NK-92 treated with Interleukin-12 subunit alpha and Interleukin-12 subunit beta, amount 100 ng/mL, for 24 hours (cell line): ENCODE measurements around the gene RAPGEF6.
"Not testable (repeated sequence)": the region's sequence is repeated elsewhere in the genome, so short reads cannot be mapped to it uniquely, and the experiment has no call there.

Experiments
- DNase-seq: peaks from one replicate; lab custom pipeline; 2025; lab: John Stamatoyannopoulos, UW

Gene RAPGEF6, protein sequence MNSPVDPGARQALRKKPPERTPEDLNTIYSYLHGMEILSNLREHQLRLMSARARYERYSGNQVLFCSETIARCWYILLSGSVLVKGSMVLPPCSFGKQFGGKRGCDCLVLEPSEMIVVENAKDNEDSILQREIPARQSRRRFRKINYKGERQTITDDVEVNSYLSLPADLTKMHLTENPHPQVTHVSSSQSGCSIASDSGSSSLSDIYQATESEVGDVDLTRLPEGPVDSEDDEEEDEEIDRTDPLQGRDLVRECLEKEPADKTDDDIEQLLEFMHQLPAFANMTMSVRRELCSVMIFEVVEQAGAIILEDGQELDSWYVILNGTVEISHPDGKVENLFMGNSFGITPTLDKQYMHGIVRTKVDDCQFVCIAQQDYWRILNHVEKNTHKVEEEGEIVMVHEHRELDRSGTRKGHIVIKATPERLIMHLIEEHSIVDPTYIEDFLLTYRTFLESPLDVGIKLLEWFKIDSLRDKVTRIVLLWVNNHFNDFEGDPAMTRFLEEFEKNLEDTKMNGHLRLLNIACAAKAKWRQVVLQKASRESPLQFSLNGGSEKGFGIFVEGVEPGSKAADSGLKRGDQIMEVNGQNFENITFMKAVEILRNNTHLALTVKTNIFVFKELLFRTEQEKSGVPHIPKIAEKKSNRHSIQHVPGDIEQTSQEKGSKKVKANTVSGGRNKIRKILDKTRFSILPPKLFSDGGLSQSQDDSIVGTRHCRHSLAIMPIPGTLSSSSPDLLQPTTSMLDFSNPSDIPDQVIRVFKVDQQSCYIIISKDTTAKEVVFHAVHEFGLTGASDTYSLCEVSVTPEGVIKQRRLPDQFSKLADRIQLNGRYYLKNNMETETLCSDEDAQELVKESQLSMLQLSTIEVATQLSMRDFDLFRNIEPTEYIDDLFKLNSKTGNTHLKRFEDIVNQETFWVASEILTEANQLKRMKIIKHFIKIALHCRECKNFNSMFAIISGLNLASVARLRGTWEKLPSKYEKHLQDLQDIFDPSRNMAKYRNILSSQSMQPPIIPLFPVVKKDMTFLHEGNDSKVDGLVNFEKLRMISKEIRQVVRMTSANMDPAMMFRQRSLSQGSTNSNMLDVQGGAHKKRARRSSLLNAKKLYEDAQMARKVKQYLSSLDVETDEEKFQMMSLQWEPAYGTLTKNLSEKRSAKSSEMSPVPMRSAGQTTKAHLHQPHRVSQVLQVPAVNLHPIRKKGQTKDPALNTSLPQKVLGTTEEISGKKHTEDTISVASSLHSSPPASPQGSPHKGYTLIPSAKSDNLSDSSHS (N-terminal part only)

DNA sequence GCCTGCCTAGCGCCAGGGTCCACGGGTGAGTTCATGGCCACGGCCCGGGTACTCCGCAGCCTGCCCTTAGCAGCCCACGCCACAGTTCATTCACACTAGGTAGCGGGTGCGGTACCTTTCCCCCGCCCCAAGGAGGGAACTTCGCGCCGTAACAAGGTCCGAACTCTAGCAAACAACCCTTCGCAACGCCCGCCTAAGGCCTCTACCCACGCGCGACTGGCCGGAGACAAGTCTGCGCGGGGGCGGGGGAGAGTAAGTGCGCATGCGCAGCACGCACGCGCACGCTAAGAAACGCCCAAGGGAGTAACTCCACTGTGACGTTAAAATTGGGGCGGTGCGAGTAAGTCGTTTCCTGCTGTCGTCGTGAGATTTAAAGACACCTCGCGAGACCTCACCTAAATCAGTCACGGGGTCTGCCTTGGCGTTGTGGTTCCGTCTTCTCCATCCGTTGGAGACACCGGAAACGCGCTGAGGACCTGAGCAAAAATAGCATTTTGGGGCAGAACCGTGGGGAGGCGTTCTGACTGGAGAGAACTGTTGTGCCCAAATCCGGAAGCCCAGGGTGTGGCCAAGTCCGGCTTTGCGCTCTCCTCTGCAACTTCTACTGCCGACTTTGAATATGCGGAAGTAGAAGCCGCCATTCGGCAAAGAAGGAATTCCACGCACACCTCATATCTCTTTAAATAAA lies at the start of gene RAPGEF6:
TSS of gene RAPGEF6 (minus strand) at position 234 of the 688 bp plus-strand sequence. CDS start at position 35, 199 bp downstream.
- peak; percentile 98 for DNase-seq

DNA sequence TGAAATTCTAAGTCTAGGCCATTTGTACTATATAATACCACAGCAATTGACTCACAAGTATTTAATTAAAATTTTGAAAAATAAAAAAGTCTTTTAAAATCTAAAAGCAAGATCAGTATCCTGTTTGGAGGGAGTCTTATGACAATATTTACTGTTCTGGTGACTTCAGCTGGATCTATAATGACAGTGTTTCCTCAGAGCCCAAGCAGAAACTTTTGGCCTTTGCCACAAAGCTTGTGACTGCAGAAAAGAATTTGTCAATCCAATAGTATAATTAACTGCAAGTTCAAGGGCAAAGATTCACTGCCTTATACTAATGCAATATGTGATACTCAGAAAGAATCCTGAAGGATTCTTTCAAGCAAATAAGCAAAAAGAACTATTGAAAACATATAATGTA lies 49.6 kb upstream of the RAPGEF6 start:
- no peak for DNase-seq

DNA sequence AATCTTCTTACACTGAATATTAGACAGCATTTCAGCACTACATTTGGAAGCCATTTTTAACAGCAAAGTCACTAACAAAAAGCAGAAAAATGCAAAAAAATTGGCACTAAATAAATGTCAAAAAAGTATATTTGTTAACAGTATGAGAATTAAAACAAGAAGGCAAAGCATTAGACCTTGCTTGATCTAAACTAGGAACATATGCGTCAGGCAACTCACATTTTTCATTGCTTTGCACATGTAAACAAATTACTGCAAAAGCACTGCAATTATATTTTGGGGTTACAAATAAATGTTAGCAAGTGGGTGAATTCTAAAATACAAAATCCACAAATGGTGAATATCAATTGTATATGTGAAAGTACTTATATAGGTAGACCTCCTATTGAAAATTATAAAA lies 49.0 kb upstream of the RAPGEF6 start:
- no peak for DNase-seq

DNA sequence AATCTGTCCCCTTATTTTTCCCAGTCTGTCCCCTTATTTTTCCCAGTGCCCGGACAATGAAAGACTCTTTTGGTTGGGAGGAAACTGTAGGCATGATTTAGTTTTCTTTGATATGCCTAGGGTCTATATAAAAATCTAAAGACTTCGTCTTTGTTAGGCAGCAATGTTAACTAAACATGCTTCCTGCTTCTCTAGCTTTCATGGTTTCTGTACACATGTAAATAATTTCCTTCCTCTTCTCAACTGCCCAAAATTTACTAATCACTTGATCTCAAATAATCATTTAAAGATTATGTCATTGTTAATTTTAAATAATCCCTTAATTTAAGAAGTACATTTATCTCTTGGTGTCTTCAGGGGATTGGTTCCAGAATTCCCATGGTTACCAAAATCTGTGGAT lies 47.8 kb upstream of the RAPGEF6 start:
- no peak for DNase-seq

DNA sequence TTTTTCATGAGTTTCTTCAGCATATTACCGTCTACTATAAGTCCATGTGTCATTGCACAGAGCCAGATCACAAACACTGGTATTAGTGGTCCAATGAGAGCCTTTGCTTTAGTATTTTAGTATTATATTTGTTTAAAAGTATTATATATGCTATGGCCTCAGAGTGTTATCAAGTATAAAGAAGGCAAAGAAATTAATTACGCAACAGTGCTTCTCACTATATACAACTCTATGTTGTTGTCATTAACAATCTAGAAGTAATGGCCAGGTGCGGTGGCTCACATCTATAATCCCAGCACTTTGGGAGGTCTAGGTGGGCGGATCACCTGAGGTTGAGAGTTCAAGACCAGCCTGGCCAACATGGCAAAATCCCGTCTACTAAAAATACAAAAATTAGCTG lies 47.1 kb upstream of the RAPGEF6 start:
- no peak for DNase-seq

DNA sequence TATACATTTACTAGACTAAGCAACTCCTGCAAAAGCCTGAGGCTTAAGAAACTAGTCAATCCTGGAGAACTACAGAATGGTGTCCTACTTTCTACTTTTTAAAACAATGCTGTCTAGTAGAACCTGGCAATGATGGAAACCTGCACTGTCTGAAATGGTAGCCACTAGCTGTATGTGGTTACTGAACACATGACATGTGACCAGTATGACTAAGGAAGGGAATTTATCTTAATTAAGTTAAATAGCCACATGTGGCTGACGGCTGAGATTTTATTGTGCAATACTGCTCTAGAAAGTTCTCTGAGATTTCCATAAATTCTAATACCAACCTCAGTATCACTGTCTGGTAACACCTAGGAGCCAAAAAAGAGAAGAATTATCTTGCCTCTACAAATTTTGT lies 44.9 kb upstream of the RAPGEF6 start:
- DNase-seq, result no peak

DNA sequence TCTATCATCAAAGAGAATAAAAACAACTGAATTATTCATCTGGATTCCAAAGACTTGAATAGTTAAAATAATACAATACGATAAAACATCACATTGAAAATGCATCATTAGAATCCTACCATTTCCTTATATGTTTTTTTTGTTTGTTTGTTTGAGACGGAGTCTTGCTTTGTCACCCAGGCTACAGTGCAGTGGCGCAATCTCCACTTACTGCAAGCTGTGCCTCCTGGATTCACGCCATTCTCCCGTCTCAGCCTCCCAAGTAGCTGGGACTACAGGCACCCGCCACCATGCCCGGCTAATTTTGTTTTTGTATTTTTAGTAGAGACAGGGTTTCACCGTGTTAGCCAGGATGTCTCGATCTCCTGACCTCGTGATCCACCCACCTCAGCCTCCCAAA lies 43.2 kb upstream of the RAPGEF6 start:
- DNase-seq, result not testable (repeated sequence)

DNA sequence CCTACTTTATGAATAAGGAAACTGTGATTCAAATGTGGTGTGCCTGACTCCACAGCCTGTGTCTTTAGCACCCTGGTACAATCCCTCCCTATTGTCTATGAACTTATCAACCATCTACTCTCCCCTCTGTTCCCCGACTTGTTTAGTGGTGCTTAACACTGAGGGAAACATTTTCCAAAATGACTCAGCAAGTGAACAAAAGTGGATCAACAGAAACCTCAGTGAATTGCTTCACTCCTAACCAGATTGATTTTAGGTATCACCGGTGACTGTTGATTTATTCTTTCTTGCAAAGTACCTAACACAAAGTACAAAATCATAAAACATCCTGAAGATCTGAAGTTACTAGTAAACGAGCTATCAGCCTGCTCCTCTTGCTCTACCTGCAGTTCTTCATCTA lies 42.1 kb upstream of the RAPGEF6 start:
- DNase-seq, result no peak

DNA sequence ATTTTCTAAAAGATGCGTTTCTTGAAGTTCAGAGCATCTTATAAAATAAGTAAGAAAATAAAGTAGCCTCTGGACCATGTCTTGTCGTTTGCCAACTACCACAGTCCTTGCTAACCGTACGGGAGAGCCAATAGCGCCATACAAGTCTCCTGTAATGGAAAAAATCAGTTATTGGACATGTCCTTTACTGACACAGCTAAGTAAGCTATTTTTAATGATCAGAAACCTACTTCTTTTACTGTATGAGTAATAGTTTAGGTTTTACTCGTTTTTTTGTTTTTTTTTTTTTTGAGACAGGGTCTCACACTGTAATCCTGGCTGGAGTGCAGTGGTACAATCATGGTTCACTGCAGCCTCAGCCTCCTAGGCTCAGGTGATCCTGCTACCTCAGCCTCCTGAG lies 37.7 kb upstream of the RAPGEF6 start:
- DNase-seq, result no peak

DNA sequence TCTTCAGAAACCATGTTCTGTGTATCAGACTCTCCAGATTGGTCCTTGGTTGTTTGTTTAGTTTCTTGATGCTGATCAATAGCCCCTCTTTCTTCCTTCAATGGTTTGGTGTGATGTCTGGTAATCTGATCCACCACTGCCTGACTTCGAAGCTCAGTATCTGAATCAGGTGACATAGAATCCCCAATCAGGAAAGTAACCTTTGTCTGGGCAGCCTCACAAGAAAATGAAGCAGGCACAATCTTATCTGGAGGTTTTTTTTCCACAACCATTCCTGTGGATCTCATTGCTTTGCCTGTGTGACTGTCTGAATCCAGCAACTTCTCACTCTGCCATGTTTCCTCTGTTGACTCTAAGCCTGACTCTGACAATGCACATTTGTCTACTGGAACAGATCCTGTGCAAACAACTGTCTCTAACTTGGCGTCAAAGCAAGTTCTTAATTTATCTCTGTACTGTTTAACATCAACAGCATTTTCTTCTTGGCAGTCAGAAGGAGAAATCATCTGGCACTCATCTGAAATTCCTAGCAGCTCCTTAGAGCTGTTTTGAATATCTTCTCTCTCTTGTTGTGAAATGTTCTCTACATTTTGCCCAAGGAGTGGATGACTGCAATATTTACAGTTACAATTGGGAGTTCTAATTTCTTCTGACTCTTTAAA lies 37.1 kb upstream of the RAPGEF6 start:
- DNase-seq, result no peak

DNA sequence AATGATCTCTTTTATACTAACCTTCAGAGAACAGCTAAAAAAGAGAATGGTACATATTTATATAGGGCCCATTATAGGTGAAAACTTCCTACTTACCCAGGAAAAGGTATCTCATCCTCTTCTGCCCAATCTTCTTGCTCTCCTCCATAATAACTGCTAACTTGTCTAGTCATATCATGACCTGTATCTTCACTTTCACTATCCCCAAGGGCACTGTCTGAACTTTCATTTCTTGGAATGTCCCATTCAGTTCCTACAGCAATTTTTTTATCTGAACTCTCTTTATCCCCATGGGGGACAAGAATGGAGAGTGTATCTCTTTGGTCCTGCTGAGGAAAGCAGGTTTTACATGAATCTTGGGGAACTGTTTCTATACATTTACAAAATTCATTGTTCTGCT lies 36.4 kb upstream of the RAPGEF6 start:
- no peak for DNase-seq

DNA sequence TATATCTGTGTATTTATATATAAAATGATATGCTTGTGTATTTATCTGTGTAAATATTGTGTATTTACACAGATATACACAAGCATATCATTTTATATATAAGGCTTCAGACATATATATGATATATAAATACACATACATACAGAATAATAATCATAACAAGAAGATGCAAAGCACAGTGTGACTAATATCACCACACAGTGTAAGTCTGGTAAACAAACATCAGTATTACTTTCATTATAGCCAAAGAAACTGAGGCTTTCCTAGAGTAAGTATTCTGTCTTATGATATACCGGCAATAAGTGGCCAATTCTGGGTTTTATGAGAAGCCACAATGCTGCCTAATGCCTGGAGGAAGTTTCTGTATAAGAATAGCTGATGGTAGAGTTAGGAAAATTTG lies 29.9 kb upstream of the RAPGEF6 start:
- no peak for DNase-seq

DNA sequence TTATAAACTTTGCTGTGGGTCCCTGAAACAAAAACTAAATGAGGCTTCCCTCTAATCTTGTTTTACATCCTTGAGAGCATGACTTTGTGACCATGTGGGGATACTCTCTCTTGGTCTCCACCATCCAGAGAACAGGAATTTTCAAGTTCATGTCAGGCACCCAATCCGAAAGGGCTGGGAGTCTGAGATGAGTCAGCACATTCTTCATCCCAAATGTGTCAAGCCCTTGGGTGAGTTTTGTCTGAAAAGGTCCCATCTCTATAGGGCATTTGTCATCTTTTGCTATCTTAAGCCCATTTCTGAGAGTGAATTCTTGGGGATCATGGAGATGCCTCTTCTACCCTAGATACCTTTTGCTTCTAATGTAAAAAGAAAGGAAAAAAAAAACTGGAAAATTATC lies 26.9 kb upstream of the RAPGEF6 start:
- DNase-seq, result no peak

DNA sequence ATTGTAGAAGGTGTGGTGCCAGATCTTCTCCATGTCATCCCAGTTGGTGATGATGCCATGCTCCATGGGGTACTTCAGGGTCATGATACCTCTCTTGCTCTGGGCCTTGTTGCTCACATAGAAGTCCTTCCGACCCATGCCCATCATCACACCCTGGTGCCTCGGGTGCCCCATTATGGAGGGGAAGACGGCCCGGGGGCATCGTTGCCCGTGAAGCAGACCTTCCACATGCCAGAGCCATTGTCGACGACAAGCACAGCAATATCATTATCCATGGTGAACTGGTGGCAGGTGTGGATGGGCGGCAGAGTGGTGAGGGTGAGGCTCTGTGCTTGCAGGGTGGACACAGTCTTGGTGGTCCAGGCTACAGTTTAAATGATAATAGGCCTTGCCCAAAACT lies 24.8 kb upstream of the RAPGEF6 start:
- DNase-seq, result no peak

DNA sequence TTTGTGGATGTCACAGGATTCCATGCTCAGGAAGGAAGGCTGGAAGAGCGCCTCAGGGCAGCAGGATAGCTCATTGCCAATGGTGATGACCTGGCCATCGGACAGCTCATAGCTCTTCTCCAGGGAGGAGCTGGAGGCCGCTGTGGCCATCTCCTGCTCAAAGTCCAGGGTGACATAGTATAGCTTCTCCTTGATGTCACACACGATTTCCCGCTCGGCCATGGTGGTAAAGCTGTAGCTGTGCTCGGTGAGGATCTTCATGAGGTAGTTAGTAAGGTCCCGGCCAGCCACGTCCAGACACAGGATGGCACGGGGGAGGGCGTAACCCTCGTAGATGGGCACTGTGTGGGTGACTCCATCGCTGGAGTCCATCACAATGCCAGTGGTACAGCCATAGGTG lies 24.3 kb upstream of the RAPGEF6 start:
- DNase-seq, result no peak

DNA sequence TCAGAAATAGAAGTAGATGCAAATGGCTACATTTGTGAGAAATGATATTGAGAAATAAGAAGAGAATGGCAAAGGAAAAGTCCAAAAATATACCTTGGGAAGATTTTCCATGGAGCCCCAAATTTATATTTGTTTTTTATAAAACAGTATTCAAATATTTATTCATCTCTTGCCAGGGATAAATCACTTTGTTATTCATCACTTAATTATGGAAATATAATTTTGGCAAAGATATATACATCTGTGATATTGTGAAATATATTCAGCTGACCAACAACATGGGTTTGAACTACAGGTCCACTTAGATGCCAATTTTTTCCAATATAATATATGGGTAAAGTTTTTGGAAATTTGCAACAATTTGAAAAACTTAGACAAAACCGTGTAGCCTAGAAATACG lies 19.7 kb upstream of the RAPGEF6 start:
- DNase-seq, result no peak

DNA sequence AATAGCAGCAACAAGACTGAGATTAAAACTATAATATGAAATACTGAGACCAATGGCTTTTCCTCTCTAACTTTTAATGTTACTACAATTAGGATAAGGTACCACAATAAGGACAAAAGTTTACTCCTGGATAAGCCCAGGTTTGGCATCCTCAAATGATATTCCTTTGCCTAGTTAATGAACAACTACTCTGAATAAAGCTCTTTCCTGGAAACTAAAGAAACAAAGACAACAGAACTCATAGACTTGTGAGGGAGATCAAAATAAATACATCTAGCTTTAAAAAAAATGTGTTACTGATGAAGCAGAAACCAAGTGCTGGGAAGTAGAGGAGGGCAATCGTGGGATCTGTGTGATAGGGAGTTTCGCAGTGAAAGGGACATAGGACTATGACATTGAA lies 19.3 kb upstream of the RAPGEF6 start:
- no peak for DNase-seq

DNA sequence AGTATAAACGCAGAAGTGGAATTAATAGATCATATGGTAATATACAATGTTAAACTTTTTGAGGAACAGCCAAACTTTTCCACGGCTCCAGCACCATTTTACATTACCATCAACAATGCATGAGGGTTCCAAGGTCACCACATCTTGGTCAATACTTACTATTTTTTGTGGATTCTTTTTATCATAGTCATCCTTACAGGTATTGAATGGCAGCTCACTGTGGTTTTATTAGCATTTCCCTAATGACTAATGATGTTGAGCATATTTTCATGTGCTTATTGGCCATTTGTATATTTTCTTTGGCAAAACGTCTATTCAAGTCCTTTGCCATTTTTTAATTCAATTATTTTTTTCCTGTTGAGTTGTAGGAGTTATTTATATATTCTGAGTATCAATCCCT lies 14.1 kb upstream of the RAPGEF6 start:
- DNase-seq, result no peak

DNA sequence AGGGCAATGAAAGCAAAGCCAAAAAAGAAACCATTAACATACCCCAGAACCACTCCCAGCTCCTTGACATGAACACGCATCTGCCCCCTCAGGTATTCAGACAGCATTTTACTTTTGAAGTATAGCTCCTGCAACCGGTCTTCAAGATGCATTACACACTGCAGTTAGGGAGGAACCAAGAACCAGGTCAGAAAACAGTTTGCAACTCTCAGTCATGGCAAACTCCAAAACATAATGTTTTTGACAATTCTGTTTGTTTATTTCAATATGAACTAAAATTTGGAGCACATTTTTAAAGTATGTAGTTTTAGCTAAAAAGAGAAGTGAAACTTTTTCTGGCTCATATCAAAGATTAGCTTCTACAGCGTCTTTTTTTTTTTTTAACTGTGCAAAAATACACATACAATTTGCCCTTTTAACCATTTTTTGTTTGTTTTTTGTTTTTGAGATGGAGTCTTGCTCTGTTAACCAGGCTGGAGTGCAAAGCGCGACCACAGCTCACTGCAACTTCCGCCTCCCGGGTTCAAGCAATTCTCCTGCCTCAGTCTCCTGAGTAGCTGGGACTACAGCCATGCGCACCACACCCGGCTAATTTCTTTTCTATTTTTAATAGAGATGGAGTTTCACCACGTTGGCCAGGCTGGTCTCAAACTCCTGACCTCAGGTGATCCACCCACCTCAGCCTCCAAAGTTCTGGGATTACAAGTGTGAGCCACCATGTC lies 12.2 kb upstream of the RAPGEF6 start:
- no peak for DNase-seq

DNA sequence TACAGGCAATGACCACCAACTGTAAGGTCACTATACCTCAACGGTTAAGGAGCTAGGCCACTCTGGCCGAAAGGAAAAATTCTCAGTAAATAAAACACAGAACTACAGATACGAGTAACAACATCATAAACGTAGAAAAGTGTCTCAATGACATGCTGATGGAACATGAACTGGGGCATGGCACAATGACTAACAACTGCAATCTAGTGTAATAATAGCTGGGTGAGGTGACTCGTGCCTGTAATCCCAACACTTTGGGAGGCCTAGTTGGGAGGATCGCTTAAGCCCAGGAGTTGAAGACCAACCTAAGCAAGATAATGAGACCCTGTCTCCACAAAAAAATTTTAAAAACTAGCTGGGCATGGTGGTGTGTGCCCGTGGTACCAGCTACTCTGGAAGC lies 9.8 kb upstream of the RAPGEF6 start:
- DNase-seq, result no peak

DNA sequence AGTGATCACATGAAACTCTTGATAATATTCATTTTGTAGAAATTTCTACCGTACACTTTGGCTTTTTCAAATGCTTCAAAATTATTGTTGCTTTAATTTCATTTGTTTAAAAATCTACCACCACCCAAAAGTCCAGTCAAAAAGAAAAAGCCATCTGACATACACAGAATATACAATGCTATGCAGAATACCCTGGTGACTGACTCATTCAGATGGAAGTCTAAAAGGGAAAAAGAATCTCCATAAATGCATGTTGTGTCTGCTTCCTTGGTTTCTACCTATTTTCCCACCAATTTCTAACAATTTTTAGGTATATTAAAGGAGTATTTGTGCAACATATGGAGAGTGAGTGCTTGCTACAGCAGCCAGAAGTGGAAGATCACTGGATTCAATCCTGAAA lies 9.3 kb upstream of the RAPGEF6 start:
- DNase-seq, result no peak
